ENCODE data around the gene TESK2.

TESK2 gene

DNA sequence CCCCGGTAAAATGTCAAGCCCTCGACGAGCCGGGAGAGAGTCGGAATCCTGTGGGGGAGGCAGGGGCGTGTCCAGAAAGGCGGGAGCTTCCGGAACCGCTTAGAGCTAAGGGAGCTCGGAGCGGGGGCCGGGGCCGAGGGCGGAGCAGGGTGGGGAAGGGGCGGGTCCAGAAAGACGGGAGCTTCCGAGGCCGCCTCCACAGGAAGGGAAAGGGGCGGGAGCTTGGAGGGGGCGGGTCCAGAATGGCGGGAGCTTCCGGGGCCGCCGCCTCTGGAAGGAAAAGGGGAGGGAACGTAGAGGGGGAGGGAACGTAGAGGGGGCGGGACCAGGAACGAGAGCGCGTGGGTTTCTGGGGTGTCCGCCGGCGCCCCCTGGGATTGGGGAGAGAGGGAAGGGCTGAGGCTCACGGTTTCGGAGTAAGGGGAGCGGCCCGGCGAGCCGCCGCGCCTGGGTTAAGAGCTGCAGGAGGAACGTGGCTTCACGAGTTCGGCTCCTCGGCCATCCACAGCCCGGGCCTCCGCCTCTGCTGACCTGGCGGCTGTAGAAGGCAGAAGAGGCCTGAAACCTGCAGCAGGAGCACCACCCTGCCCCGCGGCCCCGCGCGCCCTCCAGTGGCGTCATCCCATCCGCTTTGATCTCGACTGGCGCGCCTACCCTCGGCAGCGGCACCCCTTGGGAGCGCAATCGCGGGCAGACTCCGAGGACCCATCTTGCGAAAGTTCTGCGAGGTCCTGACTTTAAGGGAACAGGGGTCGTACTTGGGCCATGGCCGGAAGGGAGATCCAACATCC, 187.2 kb downstream of the TESK2 start:
- peak; percentile 94 for DNase-seq (ENCODE audit: low spot score)

DNA sequence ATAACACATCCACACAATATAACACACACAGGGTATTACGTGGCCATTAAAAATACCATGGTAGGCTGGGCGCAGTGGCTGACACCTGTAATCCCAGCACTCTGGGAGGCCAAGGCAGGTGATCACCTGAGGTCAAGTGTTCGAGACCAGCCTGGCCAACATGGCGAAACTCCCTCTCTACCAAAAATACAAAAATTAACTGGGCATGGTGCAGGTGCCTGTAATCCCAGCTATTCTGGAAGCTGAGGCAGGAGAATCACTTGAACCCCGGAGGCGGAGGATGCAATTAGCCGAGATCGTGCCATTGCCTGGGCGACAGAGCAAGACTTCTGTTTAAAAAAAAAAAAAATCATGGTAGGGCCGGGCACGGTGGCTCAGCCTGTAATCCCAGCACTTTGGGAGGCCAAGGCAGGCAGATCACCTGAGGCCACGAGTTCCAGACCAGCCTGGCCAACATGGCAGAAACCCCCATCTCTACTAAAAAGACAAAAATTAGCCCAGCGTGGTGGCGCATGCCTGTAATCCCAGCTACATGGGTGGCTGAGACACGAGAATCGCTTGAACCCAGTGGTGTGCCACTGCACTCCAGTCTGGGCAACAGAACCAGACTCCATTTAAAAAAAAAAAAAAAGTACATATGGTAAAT, 188.3 kb downstream of the TESK2 start:
- TF ChIP-seq, protein P1, sequence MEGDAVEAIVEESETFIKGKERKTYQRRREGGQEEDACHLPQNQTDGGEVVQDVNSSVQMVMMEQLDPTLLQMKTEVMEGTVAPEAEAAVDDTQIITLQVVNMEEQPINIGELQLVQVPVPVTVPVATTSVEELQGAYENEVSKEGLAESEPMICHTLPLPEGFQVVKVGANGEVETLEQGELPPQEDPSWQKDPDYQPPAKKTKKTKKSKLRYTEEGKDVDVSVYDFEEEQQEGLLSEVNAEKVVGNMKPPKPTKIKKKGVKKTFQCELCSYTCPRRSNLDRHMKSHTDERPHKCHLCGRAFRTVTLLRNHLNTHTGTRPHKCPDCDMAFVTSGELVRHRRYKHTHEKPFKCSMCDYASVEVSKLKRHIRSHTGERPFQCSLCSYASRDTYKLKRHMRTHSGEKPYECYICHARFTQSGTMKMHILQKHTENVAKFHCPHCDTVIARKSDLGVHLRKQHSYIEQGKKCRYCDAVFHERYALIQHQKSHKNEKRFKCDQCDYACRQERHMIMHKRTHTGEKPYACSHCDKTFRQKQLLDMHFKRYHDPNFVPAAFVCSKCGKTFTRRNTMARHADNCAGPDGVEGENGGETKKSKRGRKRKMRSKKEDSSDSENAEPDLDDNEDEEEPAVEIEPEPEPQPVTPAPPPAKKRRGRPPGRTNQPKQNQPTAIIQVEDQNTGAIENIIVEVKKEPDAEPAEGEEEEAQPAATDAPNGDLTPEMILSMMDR (IDR thresholded peaks at IDR 0.05; ENCODE audit: extremely low read depth, missing control alignments) = no peak
- DNase-seq (ENCODE audit: low spot score) = no peak

More for the DNA sequence above, 187.2 kb downstream of the TESK2 start:
- TF ChIP-seq, protein P1 (IDR thresholded peaks at IDR 0.05; ENCODE audit: extremely low read depth, missing control alignments) = peak; percentile 75

DNA sequence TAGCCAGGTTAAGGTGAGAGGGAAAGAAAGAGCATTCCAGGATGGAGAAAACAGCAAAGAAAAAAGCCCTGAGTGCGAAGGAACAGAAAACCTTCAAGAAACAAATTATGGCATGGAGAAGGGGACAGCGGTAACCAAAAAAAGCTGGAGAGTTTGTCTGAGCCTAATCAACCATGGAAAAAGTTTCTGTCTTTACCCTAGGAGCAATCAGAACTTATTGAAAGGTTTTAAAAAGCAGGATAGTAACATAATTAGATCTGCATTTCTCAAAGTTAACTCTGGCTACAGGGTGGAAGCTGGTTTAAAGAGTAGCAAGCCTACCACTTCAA, 190.3 kb downstream of the TESK2 start:
- DNase-seq (ENCODE audit: low spot score) = no peak

DNA sequence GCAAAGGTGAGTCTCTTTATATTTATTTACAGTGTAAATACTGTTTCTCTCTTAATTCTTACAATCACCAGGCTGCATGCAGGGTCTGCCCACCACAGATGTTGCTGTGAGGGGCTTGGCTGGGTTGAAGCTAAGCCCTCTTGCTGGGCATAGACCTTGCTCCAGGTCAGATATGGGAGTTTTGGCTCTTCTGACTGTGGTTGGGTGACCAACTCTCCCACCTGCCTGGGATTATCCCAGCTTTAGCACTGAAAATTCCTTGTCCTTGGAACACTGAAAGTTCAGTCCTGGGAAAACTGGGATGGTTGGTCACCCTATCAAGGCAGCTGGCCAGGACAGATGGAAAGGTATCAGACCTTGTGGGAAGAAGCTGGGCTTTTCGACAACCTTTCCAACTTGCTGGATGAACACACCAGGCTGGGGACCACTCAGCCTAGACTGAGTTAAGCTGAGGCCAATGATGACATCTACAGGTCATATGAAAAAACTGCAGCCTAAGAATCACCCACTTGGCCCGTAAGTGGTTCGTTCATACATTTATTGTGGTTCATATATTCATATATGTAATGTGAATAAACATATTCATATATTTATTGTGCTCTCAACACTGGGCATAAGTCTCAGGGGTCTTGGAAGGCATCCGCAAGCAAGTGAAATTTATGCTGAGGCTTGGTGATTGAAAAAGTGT, 190.8 kb downstream of the TESK2 start:
- peak; percentile 67 for DNase-seq (ENCODE audit: low spot score)
- TF ChIP-seq, protein P1 (IDR thresholded peaks at IDR 0.05; ENCODE audit: extremely low read depth, missing control alignments) = peak; percentile 68

More for the DNA sequence above, 190.3 kb downstream of the TESK2 start:
- TF ChIP-seq, protein P1 (IDR thresholded peaks at IDR 0.05; ENCODE audit: extremely low read depth, missing control alignments) = no peak

DNA sequence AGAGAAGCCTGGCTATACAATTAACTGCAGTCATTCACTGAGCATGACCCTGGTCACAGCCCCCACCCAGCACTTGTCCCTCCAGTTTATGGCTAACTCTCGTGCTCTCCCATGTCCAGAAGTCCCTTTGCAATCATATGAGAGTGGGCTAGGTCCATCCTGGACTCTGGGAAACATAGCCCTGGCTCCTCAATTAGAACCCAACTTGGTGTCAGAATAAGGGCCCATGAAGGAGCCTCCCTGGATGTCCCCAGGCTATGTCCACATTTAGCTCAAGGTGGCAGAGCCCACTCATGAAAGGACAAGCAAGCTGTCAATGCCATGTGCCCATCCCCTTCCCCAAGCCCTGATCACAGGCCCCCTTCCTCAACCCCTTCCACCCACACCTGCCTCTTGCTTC, 191.7 kb downstream of the TESK2 start:
- TF ChIP-seq, protein P1 (IDR thresholded peaks at IDR 0.05; ENCODE audit: extremely low read depth, missing control alignments) = no peak
- no peak for DNase-seq (ENCODE audit: low spot score)

DNA sequence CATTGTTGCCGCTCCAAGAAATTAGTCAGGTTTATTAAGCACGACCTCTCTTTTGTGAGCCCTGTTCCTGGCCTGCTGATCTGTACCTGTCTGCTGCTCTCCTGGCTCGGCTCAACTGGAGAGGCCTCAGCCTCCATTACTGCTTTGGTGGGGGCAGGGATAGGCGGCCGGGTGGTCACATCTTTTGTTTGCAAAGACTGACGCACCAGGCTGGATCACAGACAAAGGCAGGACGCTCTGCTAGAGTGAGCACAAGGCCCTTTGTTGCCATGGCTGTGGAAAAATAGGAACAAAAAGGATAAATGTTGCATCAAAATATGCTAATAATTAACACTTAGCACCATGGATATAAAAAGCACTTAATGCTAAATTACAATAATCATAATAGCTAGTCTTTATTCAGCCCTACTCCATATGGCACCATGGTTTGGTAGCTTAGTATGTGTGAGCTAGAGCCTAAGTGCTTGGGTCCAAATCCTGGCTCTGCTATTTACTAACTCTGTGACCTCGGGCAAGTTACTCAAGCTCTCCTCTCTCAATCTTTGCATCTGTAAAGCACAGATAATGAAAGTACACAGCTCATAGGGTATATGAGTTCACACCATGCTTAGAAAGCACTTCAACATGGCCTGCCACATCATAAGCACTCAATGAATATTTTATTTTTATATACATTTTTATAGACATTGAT, 193.2 kb downstream of the TESK2 start:
- no peak for DNase-seq (ENCODE audit: low spot score)
- TF ChIP-seq, protein P1 (IDR thresholded peaks at IDR 0.05; ENCODE audit: extremely low read depth, missing control alignments) = no peak
